Upper lobe of left lung (tissue), 4 donors: ENCODE measurements around the gene SLC25A38.

Source experiments
- EP300 ChIP-seq, 4 donors: sonication (generic); formaldehyde crosslinking; IDR thresholded peaks; one replicate each; pipeline ENCODE4 v1.5.1; 2017; ENCODE audit warnings: antibody characterized with exemption in 4 of 4, control low read depth in 2 of 4
- POLR2A ChIP-seq, 4 donors: fragments of 450-650 bp; IDR thresholded peaks; one replicate each; pipeline ENCODE4 v1.5.1; 2016 to 2017; ENCODE audit warnings: antibody characterized with exemption in 4 of 4, mild to moderate bottlenecking in 2 of 4
- POLR2AphosphoS5 ChIP-seq, 2 donors: sonication (generic); formaldehyde crosslinking; IDR thresholded peaks; one replicate each; pipeline ENCODE4 v1.5.1; 2017; ENCODE audit warnings: antibody characterized with exemption in 2 of 2
- TF ChIP-seq, protein P1 (sequence below), 6 experiments: fragments of 450-650 bp in 4 of 6; fragments of 200-600 bp in 2 of 6; sonication (generic) in 2 of 6; IDR thresholded peaks; one replicate each; pipeline ENCODE4 v1.5.1; 2016 to 2019; ENCODE audit warnings: antibody characterized with exemption in 6 of 6

DNA sequence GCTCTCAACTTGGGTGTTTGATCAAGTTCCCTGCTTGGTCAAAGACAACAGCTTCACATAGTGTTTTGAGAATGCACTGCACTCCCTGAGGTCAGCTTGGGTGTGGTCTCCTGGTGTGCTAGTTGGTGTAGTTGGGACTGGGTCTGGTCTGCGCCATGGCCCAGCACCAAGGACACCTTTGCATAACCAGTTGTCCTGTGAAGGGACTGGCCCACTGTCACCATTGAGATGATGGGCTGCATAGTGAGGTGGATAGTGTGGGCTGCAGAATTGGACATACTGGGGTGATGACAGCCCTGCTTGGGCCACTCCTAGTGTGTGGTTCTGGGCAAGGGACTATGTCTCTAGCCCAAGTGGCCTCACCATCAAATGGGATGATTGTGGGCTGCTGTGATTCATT lies 32.8 kb downstream of the SLC25A38 start:
- TF ChIP-seq, protein P1, sequence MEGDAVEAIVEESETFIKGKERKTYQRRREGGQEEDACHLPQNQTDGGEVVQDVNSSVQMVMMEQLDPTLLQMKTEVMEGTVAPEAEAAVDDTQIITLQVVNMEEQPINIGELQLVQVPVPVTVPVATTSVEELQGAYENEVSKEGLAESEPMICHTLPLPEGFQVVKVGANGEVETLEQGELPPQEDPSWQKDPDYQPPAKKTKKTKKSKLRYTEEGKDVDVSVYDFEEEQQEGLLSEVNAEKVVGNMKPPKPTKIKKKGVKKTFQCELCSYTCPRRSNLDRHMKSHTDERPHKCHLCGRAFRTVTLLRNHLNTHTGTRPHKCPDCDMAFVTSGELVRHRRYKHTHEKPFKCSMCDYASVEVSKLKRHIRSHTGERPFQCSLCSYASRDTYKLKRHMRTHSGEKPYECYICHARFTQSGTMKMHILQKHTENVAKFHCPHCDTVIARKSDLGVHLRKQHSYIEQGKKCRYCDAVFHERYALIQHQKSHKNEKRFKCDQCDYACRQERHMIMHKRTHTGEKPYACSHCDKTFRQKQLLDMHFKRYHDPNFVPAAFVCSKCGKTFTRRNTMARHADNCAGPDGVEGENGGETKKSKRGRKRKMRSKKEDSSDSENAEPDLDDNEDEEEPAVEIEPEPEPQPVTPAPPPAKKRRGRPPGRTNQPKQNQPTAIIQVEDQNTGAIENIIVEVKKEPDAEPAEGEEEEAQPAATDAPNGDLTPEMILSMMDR (IDR thresholded peaks at IDR 0.05): no peak
- TF ChIP-seq EP300 (IDR thresholded peaks at IDR 0.05) (no peak), POLR2AphosphoS5 (IDR thresholded peaks at IDR 0.05) (no peak), POLR2A (IDR thresholded peaks at IDR 0.05) (no peak)
